Measurements from ENCODE around the gene FYCO1.
"Not testable (repeated sequence)": the region's sequence is repeated elsewhere in the genome, so short reads cannot be mapped to it uniquely, and the experiment has no call there.

- not testable (repeated sequence) for TF ChIP-seq CTCF (conservative IDR thresholded peaks at IDR 0.05; ENCODE audit: low read length); EZH2phosphoT487 (IDR thresholded peaks at IDR 0.05; ENCODE audit: borderline replicate concordance)
Observed at GRCh38 chr3:46038071-46038470, 42.4 kb upstream of the FYCO1 start.
